A549 (cell line): Measurements from ENCODE around the gene FAM3A. TPM values are rescaled to one million over a fixed set of nuclear protein-coding genes. Genes with fewer than 3 reads are reported as not detected.

Experiments
- ATAC-seq, 2 experiments: fragments of 200-7000 bp in 1 of 2; fragments of >200 bp in 1 of 2; cut with Nextera tagmentation in 1 of 2; cut with Tn5 transposase in 1 of 2; 3 replicates each; pipeline versions ENCODE4 v1.8.0 to v1.9.1; 2018 to 2020; ENCODE audit warnings: mild to moderate bottlenecking in 1 of 2, moderate library complexity in 1 of 2
- CTCF ChIA-PET: fragments of 300-600 bp; sonication (Branson Sonifier 250); formaldehyde crosslinking; extraction: SDS; loops from one replicate; lab custom pipeline; 2021; ENCODE audit warnings: antibody characterized with exemption, inconsistent platforms; lab: Yijun Ruan, JAX
- POLR2A ChIA-PET: fragments of 350-600 bp; formaldehyde crosslinking; extraction: SDS; loops from one replicate; lab custom pipeline; 2021; ENCODE audit warnings: antibody characterized with exemption, inconsistent platforms; lab: Yijun Ruan, JAX
- DNase-seq, 2 experiments: peaks; one replicate each; pipeline versions ENCODE4 v3.0.0 to v3.0.0-alpha.2; 2011 to 2016; ENCODE audit warnings: low read depth in 1 of 2, low spot score in 1 of 2
- FAIRE-seq: peaks from 2 replicates; lab custom pipeline; 2011; peaks lifted over from hg19 to GRCh38; lab: Jason Lieb, UNC
- H3K27ac ChIP-seq, 2 experiments: fragments of >200 bp; sonication (Bioruptor Twin); formaldehyde crosslinking; 3 replicates each; pipeline ENCODE4 v1.5.1; 2016 to 2017
- H3K4me1 ChIP-seq: fragments of >200 bp; sonication (Bioruptor Twin); formaldehyde crosslinking; 3 replicates; pipeline ENCODE4 v1.6.1; 2016
- H3K4me2 ChIP-seq: fragments of >200 bp; sonication (Bioruptor Twin); formaldehyde crosslinking; 3 replicates; pipeline ENCODE4 v1.6.1; 2016
- H3K4me3 ChIP-seq: fragments of >200 bp; sonication (Bioruptor Twin); formaldehyde crosslinking; 3 replicates; pipeline ENCODE4 v1.5.1; 2016
- H3K9me3 ChIP-seq: fragments of >200 bp; sonication (Bioruptor Twin); formaldehyde crosslinking; 3 replicates; pipeline ENCODE4 v1.6.1; 2016
- CBX8 ChIP-seq: fragments of 200-600 bp; sonication (generic); IDR thresholded peaks from 2 replicates; pipeline ENCODE4 v1.6.1; 2016
- EP300 ChIP-seq, 2 experiments: fragments of >200 bp; sonication (Bioruptor Twin); formaldehyde crosslinking; IDR thresholded peaks; 2 replicates in 1 of 2; 3 replicates in 1 of 2; pipeline ENCODE4 v1.6.1; 2016 to 2017
- FOSB ChIP-seq: fragments of 250-450 bp; sonication (Bioruptor Pico); IDR thresholded peaks from 2 replicates; pipeline ENCODE4 v1.5.0; 2020; ENCODE audit warnings: mild to moderate bottlenecking, moderate library complexity
- HDAC2 ChIP-seq: fragments of 200-600 bp; sonication (generic); IDR thresholded peaks from 2 replicates; pipeline ENCODE4 v1.6.1; 2016
- HOXB13 ChIP-seq: fragments of 250-450 bp; sonication (Bioruptor Pico); IDR thresholded peaks from 2 replicates; pipeline ENCODE4 v1.5.0; 2020; ENCODE audit warnings: low read depth, mild to moderate bottlenecking, moderate library complexity
- MAZ ChIP-seq: fragments of 150-350 bp; IDR thresholded peaks from 2 replicates; pipeline ENCODE4 v1.6.1; 2014; ENCODE audit warnings: antibody characterized with exemption, low read depth, low read length, borderline replicate concordance
- NFE2L2 ChIP-seq: fragments of 150-350 bp; conservative IDR thresholded peaks from 2 replicates; pipeline ENCODE4 v1.6.1; 2014; ENCODE audit warnings: low read length
- NR3C1 ChIP-seq: fragments of >200 bp; sonication (Bioruptor Twin); formaldehyde crosslinking; IDR thresholded peaks from 3 replicates; pipeline ENCODE4 v1.6.1; 2017
- POLR2A ChIP-seq: IDR thresholded peaks from 2 replicates; pipeline ENCODE4 v1.6.1; 2012; ENCODE audit warnings: mild to moderate bottlenecking, low read length
- POLR2AphosphoS2 ChIP-seq: conservative IDR thresholded peaks from 2 replicates; pipeline ENCODE4 v1.6.1; 2012; ENCODE audit warnings: low read length, improper control_type of control experiment, inconsistent platforms
- RARB ChIP-seq: fragments of 250-450 bp; sonication (Bioruptor Pico); IDR thresholded peaks from 2 replicates; pipeline ENCODE4 v1.8.0; 2021; ENCODE audit warnings: mild to moderate bottlenecking, moderate library complexity
- RFX5 ChIP-seq: fragments of 450-650 bp; IDR thresholded peaks from 2 replicates; pipeline ENCODE4 v1.7.1; 2014; ENCODE audit warnings: antibody characterized with exemption, mild to moderate bottlenecking, moderate library complexity
- SREBF2 ChIP-seq: fragments of 450-650 bp; IDR thresholded peaks from 2 replicates; pipeline ENCODE4 v1.6.1; 2014; ENCODE audit warnings: mild to moderate bottlenecking, moderate library complexity
- TFCP2L1 ChIP-seq: fragments of 250-450 bp; sonication (Bioruptor Pico); IDR thresholded peaks from 2 replicates; pipeline ENCODE4 v1.5.0; 2021; ENCODE audit warnings: mild to moderate bottlenecking
- ZC3H11A ChIP-seq: fragments of 450-650 bp; IDR thresholded peaks from 2 replicates; pipeline ENCODE4 v1.6.1; 2014; ENCODE audit warnings: antibody characterized with exemption, mild to moderate bottlenecking
- WGBS: methylation state at CpG from one replicate; pipeline ENCODE4 v1.1.6; 2017; ENCODE audit errors: missing lambda C conversion rate; 5-methylcytosine and 5-hydroxymethylcytosine counted together
- polyA plus RNA-seq, 4 experiments: library from polyadenylated mRNA; depleted of rRNA in 3 of 4; stranded (reverse); fragments of >200 nt; fragmentation: RNase III in 1 of 4; extraction: RNeasy Plus Mini Kit Qiagen cat#74134 plus additional on column Dnase treatment in 1 of 4; gene quantifications; 2 replicates in 3 of 4; 3 replicates in 1 of 4; pipeline ENCODE4 v1.2.3, GENCODE V29; 2011 to 2017
- TF ChIP-seq, protein P1 (sequence below): IDR thresholded peaks from 2 replicates; pipeline ENCODE4 v1.6.1; 2012; ENCODE audit warnings: low read depth, borderline replicate concordance
- TF ChIP-seq, protein P2 (sequence below): fragments of 250-450 bp; sonication (Bioruptor Pico); IDR thresholded peaks from 2 replicates; pipeline ENCODE4 v1.5.0; 2020; ENCODE audit warnings: low read depth, mild to moderate bottlenecking, moderate library complexity
- TF ChIP-seq, protein P3 (sequence below): fragments of 150-350 bp; IDR thresholded peaks from 2 replicates; pipeline ENCODE4 v1.6.1; 2014; ENCODE audit warnings: low read depth, mild to moderate bottlenecking, low read length
- TF ChIP-seq, protein P4 (sequence below): fragments of 250-450 bp; sonication (Bioruptor Pico); IDR thresholded peaks from 2 replicates; pipeline ENCODE4 v1.5.0; 2021; ENCODE audit warnings: mild to moderate bottlenecking, moderate library complexity, borderline replicate concordance

FAM3A gene
- polyA plus RNA-seq, 2 of the 4 experiments (the other 2 are of a cell fraction) = 21.7 to 36.7 TPM

DNA sequence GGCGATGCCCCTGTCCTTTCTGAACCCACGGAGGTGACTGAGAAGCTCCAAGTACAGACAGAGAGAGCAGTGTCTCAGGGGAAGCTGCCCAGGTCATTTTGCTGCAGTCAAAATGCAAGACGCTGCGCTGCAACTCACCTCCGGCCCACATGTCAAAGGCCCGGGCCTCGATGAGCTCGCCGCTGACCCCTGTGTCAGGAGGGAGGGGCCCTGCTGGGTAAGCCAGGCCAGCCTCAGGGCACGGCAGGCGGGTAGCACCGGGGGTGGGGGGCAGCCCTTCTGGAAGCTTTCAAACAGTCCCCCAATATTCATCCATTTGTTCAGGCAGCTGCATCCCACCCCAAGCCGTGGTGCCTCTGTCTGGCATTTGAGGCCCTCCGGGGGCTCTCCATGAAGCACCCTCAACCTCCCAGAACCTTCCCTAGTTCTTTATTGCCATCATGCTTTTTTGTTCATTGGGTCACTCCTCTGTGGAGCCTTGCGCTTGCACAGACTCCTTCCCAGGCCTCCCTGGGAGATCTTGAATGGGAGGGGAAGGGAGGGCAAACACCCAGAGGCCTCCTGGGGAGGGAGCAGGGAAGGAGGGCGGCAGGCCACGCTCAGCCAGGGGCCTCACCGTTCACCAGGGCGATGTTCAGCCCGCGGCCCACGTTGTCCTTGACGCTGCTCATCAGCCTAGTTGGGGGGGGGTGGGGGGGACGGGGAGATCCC, 8.2 kb downstream of the FAM3A start:
- Histone ChIP-seq H3K27ac (no peak overlapping the region), H3K4me2 (no peak overlapping the region), H3K4me1 (no peaks in the 10 kb centered on the region), H3K4me3 (no peak overlapping the region), H3K9me3 (no peaks in the 10 kb centered on the region)
- TF ChIP-seq, protein P1, sequence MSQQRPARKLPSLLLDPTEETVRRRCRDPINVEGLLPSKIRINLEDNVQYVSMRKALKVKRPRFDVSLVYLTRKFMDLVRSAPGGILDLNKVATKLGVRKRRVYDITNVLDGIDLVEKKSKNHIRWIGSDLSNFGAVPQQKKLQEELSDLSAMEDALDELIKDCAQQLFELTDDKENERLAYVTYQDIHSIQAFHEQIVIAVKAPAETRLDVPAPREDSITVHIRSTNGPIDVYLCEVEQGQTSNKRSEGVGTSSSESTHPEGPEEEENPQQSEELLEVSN = no peak
- TF ChIP-seq MAZ (no peak), RARB (CRISPR knock-in tag) (no peak), TFCP2L1 (CRISPR knock-in tag) (no peak), RFX5 (no peak), CBX8 (no peak), SREBF2 (no peak)
- TF ChIP-seq, protein P2, sequence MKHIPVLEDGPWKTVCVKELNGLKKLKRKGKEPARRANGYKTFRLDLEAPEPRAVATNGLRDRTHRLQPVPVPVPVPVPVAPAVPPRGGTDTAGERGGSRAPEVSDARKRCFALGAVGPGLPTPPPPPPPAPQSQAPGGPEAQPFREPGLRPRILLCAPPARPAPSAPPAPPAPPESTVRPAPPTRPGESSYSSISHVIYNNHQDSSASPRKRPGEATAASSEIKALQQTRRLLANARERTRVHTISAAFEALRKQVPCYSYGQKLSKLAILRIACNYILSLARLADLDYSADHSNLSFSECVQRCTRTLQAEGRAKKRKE (CRISPR knock-in tag) = no peak
- TF ChIP-seq, protein P3, sequence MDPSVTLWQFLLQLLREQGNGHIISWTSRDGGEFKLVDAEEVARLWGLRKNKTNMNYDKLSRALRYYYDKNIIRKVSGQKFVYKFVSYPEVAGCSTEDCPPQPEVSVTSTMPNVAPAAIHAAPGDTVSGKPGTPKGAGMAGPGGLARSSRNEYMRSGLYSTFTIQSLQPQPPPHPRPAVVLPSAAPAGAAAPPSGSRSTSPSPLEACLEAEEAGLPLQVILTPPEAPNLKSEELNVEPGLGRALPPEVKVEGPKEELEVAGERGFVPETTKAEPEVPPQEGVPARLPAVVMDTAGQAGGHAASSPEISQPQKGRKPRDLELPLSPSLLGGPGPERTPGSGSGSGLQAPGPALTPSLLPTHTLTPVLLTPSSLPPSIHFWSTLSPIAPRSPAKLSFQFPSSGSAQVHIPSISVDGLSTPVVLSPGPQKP = no peak
- ChIA-PET POLR2A (interaction anchor here (1.0 to 1.8 kb wide), 2 partner anchors 8 to 10 kb away, joined by 4 to 8 read pairs; partner anchors contain the start of gene FAM3A), CTCF (interaction anchor here (0.5 to 1.0 kb wide), 2 partner anchors 12 to 132 kb away, joined by 3 read pairs; no protein-coding TSS in a partner anchor)
- ATAC-seq (no peak), FAIRE-seq (no peak), DNase-seq (no peak)
- WGBS = 92% methylated on average over 19 of the region's 24 CpGs

GRCh38 chrX:154506483-154507332, 9.3 kb downstream of the FAM3A start:
- no peak overlapping the region for H3K4me2 ChIP-seq
- no peaks in the 10 kb centered on the region for H3K9me3 ChIP-seq
- no peaks in the 10 kb centered on the region for H3K4me1 ChIP-seq
- DNase-seq (no peak), FAIRE-seq (no peak), ATAC-seq (no peak; a peak in 1 of 6 replicates)
- ChIA-PET CTCF (interaction anchor here (1.0 kb wide), 1 partner anchor 11 kb away, joined by 3 read pairs; no protein-coding TSS in a partner anchor), POLR2A (interaction anchor here (1.8 kb wide), 1 partner anchor 10 kb away, joined by 4 read pairs; the partner anchor contains the start of gene FAM3A)
- no peak overlapping the region for H3K27ac ChIP-seq
- TF ChIP-seq, protein P3 = no peak
- TF ChIP-seq FOSB (no peak), HOXB13 (no peak), NFE2L2 (no peak), EP300 (IDR thresholded peaks at IDR 0.05) (no peak), TFCP2L1 (CRISPR knock-in tag) (no peak), SREBF2 (no peak), NR3C1 (no peak), RARB (CRISPR knock-in tag) (no peak), POLR2AphosphoS2 (no peak)
- no peak overlapping the region for H3K4me3 ChIP-seq
- WGBS = 97% methylated on average over 26 of the region's 37 CpGs

DNA sequence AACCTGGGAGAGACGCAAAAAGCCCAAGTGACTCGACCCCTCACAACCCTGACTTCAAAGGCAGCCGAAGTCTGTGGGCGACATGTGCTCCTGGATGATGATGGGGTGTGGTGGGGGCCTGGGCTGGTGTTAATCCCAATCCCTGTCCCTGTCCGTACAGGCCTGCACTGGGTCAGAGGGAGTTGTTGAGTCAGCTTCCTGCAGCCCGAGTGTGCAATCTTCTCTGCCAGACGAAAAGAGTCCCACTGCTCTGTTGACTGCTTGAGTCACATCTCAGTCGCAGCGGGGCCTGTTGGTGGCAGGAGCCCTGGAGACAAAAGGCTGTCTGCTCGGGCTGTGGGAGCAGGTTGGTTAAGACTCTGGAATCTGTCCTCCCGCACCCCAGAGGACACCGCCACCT, 10.3 kb downstream of the FAM3A start:
- FAIRE-seq = no peak
- POLR2A ChIA-PET = no interaction called here
- peak in 1 of 2 experiments; percentile 21; a peak in 2 of 6 replicates for ATAC-seq
- WGBS = 67% methylated on average over 12 of the region's 12 CpGs
- TF ChIP-seq, protein P4, sequence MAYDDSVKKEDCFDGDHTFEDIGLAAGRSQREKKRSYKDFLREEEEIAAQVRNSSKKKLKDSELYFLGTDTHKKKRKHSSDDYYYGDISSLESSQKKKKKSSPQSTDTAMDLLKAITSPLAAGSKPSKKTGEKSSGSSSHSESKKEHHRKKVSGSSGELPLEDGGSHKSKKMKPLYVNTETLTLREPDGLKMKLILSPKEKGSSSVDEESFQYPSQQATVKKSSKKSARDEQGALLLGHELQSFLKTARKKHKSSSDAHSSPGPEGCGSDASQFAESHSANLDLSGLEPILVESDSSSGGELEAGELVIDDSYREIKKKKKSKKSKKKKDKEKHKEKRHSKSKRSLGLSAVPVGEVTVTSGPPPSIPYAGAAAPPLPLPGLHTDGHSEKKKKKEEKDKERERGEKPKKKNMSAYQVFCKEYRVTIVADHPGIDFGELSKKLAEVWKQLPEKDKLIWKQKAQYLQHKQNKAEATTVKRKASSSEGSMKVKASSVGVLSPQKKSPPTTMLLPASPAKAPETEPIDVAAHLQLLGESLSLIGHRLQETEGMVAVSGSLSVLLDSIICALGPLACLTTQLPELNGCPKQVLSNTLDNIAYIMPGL (CRISPR knock-in tag) = no peak
- TF ChIP-seq HDAC2 = no peak
- TF ChIP-seq MAZ = no peak
- TF ChIP-seq ZC3H11A = no peak
- no peak for TF ChIP-seq POLR2A
- Histone ChIP-seq H3K4me1 (no peaks in the 10 kb centered on the region), H3K9me3 (no peaks in the 10 kb centered on the region), H3K4me2 (no peak overlapping the region), H3K27ac (no peak overlapping the region), H3K4me3 (no peak overlapping the region)
- CTCF ChIA-PET = no interaction called here
- no peak for DNase-seq
